ENCODE data around the gene COL6A1.

Gene COL6A1

GRCh38 chr21:46052703-46053651, 71.4 kb downstream of the COL6A1 start:
- no peak for TF ChIP-seq CTCF (IDR thresholded peaks at IDR 0.05; ENCODE audit: low read depth, low read length, missing control alignments)
- in situ Hi-C loops (cut with HindIII; ENCODE audit: low pct_ligation_motif_present, low sequenced_read_pairs), result no loop called here
- peak; percentile 75 for DNase-seq
- peak overlapping the region; percentile 36 for H3K4me3 ChIP-seq (ENCODE audit: low read depth, low read length)
- H3K27me3 ChIP-seq (replicated peaks), result no peaks in the 10 kb centered on the region
- H3K27ac ChIP-seq, result peak overlapping the region; percentile 33
- H3K36me3 ChIP-seq (replicated peaks), result no peaks in the 10 kb centered on the region

- DNase-seq, result no peak
- in situ Hi-C loops (cut with HindIII; ENCODE audit: low pct_ligation_motif_present, low sequenced_read_pairs), result no loop called here
- Histone ChIP-seq H3K4me3 (ENCODE audit: low read depth, low read length) (no peak overlapping the region), H3K27ac (peak overlapping the region; percentile 21), H3K27me3 (replicated peaks) (no peaks in the 10 kb centered on the region), H3K36me3 (replicated peaks) (no peaks in the 10 kb centered on the region)
- no peak for TF ChIP-seq CTCF (IDR thresholded peaks at IDR 0.05; ENCODE audit: low read depth, low read length, missing control alignments)
These were observed 72.5 kb downstream of the COL6A1 start for GRCh38 chr21:46054031-46054430.

GRCh38 chr21:46054451-46054881, 72.9 kb downstream of the COL6A1 start:
- no peaks in the 10 kb centered on the region for H3K36me3 ChIP-seq (replicated peaks)
- DNase-seq, result no peak
- no peak overlapping the region for H3K4me3 ChIP-seq (ENCODE audit: low read depth, low read length)
- no peaks in the 10 kb centered on the region for H3K27me3 ChIP-seq (replicated peaks)
- peak overlapping the region; percentile 21 for H3K27ac ChIP-seq
- in situ Hi-C loops (cut with HindIII; ENCODE audit: low pct_ligation_motif_present, low sequenced_read_pairs), result no loop called here
- no peak for TF ChIP-seq CTCF (IDR thresholded peaks at IDR 0.05; ENCODE audit: low read depth, low read length, missing control alignments)

Data from brain microvascular endothelial cell (primary cell).